IPS-18c (cell line): ENCODE data around the gene ILK.

ENCODE experiments used
- H3K4me3 ChIP-seq: 2 replicates; pipeline ENCODE4 v1.7.0; 2013; ENCODE audit warnings: low read depth, mild to moderate bottlenecking, low read length, moderate library complexity; ENCODE audit not compliant: insufficient read depth
- H3K9me3 ChIP-seq: one replicate; pipeline ENCODE4 v1.6.1; 2013; ENCODE audit warnings: mild to moderate bottlenecking, low read length, moderate library complexity; ENCODE audit not compliant: control insufficient read depth, insufficient read depth

ILK gene

DNA sequence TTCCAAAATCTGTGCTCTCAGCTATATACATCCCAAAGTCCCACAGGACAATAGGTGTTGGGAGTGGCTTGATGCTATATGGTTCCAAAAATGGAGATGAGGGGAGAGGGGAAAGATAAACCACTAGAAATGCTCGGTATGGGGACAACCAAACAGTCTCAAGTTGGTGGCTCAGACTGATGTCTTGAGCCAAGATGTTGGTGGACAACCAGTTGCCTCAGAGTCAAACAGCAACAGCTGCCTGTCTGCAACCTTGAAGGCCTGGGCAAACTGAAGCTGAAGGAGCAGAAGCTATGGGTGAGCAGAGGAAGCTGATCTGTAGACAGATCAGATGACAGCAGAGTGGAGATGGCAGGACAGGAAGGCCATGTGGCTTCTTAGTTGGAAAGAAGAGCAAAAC lies 4.1 kb upstream of the ILK start:
- Histone ChIP-seq H3K9me3 (no peaks in the 10 kb centered on the region), H3K4me3 (no peak overlapping the region)

DNA sequence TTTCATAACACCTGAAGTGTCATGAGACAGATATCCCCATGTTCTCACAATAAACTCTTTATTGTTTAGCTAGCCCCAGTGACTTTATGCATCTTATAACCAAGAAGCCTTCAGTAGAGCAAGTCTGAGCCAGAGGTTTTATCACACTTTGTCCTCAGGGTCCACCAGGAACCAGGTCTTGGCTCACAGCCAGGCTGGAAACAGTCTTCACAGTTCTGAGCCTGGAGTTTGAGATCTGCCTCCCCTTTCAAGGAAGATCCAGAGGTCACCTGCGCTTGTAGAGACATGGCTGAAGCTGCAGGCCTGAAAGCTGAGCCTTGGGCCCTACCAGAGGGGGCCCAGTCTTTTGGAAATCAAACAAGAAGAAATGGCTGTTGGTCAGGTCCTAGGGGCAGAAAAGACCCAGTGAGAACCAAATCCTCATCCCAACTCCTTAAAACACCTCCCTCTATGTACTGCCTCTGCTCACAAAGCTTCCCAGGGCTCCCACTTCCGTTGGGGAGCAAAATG lies 3.6 kb upstream of the ILK start:
- H3K4me3 ChIP-seq = no peak overlapping the region
- no peaks in the 10 kb centered on the region for H3K9me3 ChIP-seq

DNA sequence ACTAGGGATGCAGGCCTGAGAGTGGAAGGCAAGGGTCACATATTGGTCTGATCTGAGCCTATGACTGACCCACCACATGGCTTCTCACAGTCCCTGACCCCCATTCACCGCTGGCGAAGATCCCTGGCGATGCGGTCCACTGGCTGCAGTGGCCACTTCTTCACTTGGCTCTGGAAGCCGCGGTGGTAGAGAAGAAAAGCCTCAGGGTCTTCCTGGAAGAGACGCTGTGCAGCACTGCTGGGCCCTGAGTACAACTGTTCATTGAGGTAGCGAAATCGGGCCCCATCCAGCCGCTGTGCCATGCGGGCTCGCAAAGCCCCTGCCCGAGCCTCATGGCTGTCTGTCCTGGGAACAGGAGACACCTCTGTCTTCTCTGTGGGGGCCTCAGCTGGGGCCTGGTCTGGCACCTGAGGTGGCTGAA lies 2.5 kb upstream of the ILK start:
- Histone ChIP-seq H3K9me3 (no peaks in the 10 kb centered on the region), H3K4me3 (no peak overlapping the region)

DNA sequence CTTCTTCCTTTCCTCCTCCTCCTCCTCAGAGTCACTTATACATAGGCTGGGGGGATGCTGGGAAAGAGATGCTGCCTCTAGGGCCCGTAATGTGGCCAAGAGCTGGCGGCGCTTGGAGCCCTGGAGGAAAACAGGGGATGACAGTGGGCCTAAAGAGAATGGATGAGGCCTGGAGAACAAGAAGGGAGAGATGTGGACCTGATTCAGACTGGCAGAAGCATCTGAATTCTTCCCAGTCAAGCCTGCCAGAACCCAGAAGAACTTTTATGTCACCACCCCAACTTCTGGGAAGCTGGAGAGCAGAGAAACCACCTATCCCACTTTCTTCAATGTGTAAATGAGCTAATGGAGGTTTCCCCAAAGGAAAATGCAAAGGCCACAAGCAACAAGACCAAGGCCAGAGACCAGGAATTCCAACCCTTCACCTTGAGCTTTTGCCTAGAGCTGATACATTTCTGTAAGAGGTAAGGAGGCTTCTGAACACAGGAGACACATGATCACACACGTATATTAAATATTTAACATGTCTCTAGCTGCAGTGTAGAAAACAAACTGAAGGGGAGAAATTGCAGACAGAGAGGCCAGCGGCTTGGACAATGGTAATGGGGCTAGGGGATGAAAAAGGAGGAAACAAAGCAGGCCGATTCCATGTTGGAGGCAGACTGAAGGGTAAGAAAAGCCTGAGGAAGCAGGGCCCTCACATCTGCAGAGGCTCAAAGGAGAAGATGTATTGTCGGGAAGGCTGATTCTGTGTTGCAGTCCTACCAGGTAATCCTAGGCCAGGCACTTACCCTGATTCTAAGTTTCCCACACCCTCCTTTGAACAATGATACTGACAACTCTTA lies 1.3 kb upstream of the ILK start:
- peak overlapping the region; percentile 96 for H3K4me3 ChIP-seq

DNA sequence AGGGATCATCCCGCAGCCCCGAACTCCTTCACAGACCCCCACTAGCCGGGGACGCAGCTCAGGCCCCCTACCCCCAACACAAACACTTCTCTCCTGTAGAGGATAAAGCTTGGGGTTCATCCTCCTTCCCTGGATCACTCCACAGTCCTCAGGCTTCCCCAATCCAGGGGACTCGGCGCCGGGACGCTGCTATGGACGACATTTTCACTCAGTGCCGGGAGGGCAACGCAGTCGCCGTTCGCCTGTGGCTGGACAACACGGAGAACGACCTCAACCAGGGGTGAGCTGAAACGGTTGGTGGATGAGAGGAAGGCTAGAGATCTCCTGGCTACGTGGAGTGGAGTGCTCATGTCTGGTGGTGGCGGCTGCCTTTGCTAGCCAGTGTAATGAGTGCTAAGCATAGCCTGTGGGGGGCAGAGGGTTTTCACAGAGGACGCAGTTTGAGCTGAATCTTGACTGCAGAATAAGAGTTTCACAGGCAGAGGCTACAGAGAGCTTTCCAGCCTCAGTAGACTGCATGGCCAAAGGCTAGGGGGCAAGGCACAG lies 580 bp downstream of the ILK start:
- Histone ChIP-seq H3K9me3 (no peaks in the 10 kb centered on the region), H3K4me3 (peak overlapping the region; percentile 96)

More for the DNA sequence above, 1.3 kb upstream of the ILK start:
- no peaks in the 10 kb centered on the region for H3K9me3 ChIP-seq

DNA sequence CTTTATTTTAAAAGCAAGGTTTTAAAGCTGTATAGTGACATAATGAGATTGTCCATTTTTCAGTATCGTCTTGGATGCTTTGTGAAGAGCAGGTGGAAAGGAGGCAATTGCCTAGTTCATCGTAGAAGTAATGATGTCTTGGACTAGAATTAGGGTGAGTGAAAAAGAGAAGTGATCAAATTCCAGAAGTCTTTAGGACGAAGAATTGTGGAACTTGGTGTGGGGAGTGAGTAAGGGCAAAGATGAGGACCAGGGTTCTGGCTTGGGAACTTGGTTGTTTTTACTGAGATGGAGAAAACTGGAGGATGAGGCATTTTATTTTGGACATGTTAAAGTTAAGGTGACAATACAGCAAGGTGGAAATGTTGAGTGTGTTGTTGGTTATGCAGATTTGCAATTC lies 1.2 kb downstream of the ILK start:
- H3K4me3 ChIP-seq = peak overlapping the region; percentile 96

DNA sequence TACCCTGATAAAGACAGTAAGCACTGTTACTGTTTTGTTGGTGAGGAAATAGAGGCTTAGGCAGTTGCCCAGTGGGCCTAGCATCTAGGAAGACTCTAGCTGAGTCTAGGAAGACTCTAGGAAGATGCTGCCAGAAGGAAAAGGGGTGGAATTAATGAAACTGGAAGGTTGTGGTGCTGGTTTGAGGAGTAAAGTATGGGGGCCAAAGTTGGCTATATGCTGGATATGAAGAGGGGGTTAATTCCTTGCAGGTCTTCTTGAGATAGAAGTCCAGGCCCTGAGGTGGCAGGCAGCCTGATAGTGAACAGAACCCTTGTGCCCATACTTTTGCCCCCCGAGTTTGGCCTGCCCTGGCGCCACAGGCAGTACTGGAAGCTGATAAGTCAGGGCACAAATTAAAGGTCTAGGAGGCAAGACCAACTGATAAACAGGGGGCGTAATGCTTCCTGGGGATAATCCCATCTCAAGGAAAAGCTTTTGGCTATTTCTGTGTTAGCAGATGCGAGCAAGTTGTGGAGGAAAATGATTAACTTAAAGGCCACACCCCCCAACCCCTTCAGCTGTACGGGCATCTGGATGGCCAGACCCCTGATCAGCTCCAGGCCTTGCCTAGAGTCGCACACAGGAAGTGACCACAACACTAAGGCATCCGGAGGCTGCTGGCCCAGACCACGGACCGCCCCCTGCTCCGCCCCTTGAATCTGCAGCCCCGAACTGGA lies 3.1 kb downstream of the ILK start:
- H3K4me3 ChIP-seq = peak overlapping the region; percentile 16; the same call in 1 of the 2 replicates
- H3K9me3 ChIP-seq = no peaks in the 10 kb centered on the region

More for the DNA sequence above, 1.2 kb downstream of the ILK start:
- no peaks in the 10 kb centered on the region for H3K9me3 ChIP-seq

DNA sequence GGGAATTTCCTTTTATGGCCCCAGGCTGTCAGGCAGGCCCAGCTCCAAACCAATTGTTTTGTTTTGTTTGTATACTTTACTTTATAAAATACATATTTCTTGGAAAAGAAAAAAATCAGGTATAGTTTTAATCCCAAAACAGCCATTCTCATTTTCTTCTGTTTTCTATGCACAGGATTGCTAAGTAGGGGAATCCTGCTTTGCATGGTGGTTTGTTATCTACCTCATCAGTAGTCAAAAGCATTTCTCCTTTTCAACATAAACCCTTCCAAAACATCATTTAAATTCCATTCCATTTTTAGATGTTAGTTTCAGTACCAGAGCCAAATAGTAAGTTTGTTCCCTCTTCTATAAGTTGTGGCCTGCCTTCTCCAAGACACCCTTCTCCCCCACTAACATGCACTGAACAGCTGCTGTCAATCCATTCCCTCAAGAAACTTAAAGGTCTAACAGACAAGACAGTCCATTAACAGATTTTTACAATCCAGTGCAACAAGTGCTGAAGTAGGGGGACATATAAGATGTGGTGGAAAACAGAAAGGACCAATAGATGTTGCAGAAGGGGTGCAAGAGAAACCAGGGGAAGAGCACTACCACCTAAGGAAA lies 3.7 kb downstream of the ILK start:
- Histone ChIP-seq H3K4me3 (no peak overlapping the region), H3K9me3 (no peaks in the 10 kb centered on the region)

DNA sequence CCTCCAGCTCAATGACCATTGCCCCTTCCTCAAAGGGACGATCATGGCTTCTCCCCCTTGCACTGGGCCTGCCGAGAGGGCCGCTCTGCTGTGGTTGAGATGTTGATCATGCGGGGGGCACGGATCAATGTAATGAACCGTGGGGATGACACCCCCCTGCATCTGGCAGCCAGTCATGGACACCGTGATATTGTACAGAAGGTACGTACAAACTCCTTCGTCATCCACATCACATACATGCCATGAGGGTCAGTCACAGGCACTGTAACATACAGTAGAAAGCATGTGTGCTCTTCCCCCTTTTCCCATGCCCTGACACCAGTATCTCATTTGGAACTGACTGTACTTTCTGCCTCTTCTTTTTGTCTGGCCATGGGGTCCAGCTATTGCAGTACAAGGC lies 4.4 kb downstream of the ILK start:
- Histone ChIP-seq H3K4me3 (no peak overlapping the region), H3K9me3 (no peaks in the 10 kb centered on the region)

DNA sequence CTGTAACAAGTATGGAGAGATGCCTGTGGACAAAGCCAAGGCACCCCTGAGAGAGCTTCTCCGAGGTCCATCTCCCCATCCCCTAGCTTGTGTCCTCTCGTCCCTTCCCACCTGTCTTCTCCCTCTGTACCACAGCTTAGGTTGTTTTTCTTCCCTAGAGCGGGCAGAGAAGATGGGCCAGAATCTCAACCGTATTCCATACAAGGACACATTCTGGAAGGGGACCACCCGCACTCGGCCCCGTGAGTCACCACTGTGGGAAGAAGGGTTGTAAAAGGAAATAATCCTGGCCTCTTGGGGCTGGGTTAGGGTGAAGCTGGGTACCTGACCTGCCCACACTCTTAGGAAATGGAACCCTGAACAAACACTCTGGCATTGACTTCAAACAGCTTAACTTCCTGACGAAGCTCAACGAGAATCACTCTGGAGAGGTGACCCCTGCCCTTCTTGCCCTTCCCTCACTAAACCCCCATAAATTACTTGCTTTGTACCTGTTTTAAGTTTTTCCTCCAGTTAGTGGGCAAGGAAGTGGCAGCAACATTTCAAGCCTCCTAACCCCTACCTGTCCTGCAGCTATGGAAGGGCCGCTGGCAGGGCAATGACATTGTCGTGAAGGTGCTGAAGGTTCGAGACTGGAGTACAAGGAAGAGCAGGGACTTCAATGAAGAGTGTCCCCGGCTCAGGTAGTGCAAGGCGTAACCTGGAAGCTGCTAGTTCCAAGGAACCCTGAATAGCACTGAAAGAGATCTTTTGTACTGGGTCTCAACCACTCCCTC lies 5.3 kb downstream of the ILK start:
- no peak overlapping the region for H3K4me3 ChIP-seq
- H3K9me3 ChIP-seq = no peaks in the 10 kb centered on the region

DNA sequence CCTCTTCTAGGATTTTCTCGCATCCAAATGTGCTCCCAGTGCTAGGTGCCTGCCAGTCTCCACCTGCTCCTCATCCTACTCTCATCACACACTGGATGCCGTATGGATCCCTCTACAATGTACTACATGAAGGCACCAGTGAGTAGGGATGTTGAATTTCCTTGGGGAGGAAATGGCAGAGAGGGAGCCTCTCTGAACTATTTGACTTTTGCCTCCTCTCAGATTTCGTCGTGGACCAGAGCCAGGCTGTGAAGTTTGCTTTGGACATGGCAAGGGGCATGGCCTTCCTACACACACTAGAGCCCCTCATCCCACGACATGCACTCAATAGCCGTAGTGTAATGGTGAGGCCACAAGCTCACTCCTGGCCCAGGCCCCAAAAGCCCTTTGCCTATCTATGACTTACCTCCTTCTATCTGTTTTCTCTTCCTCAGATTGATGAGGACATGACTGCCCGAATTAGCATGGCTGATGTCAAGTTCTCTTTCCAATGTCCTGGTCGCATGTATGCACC lies 6.0 kb downstream of the ILK start:
- Histone ChIP-seq H3K9me3 (no peaks in the 10 kb centered on the region), H3K4me3 (no peak overlapping the region)

DNA sequence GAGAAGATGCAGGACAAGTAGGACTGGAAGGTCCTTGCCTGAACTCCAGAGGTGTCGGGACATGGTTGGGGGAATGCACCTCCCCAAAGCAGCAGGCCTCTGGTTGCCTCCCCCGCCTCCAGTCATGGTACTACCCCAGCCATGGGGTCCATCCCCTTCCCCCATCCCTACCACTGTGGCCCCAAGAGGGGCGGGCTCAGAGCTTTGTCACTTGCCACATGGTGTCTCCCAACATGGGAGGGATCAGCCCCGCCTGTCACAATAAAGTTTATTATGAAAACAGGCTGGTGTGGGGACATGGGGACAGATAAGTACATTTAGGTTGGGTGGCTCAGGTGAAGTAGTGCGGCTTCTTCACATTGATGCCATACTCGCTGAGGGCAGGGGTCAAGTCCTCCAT lies 7.0 kb downstream of the ILK start:
- Histone ChIP-seq H3K9me3 (no peaks in the 10 kb centered on the region), H3K4me3 (no peak overlapping the region)

DNA sequence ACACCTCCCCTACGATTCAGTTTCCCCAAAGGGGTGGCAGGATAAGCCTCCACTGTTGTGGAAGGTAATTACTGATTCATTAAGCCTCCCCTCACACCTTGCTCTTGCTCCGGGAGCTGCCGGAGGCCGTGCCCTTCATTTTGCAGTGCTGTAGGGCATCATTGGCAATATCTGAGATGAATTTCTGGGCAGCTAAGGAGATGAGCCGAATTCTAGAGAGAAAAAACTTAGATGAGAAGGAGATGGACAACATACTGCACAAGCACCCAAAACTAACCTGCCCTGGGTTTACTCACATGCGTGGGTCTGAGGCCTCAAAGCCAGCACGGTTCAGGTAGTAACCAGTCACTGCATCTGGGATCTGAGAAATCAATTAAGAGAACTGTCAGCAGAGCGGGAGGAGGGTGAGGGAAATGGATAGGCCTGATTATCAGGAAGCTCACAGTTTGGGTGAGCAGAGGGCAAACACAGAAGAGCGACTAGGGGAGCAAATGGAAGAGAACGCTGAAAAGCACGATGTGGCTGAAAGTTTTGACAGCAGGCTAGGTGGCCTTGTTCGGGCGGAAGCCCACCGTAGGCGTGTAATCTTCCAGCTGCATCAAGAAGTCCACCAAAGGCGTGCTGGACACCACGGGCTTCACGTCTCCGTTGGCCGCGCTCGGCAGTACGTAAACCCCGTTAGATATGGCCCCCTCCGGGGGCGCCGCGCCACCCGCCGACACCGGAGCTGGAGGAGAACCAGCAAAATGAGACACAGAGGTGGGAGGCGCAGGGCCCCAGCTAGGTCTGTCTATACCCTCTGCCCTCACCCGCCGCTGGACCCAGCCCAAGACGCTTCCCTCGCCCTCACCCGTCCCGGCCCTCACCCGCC lies 7.8 kb downstream of the ILK start:
- H3K9me3 ChIP-seq = no peaks in the 10 kb centered on the region
- H3K4me3 ChIP-seq = peak overlapping the region; percentile 90

DNA sequence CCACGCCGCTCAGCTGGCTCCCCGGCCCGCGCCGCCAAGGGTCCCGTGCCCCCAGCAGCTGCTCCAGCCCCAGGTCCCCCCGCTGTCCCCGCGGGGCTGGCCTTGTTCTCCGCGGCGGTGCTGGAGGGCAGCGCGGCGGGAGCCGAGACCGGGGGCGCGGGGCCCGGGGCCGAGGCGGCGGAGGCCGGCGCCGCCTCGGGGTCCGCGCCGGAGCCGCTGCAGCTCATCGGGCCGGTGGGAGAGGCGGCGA lies 8.3 kb downstream of the ILK start:
- Histone ChIP-seq H3K4me3 (peak overlapping the region; percentile 90), H3K9me3 (no peaks in the 10 kb centered on the region)

DNA sequence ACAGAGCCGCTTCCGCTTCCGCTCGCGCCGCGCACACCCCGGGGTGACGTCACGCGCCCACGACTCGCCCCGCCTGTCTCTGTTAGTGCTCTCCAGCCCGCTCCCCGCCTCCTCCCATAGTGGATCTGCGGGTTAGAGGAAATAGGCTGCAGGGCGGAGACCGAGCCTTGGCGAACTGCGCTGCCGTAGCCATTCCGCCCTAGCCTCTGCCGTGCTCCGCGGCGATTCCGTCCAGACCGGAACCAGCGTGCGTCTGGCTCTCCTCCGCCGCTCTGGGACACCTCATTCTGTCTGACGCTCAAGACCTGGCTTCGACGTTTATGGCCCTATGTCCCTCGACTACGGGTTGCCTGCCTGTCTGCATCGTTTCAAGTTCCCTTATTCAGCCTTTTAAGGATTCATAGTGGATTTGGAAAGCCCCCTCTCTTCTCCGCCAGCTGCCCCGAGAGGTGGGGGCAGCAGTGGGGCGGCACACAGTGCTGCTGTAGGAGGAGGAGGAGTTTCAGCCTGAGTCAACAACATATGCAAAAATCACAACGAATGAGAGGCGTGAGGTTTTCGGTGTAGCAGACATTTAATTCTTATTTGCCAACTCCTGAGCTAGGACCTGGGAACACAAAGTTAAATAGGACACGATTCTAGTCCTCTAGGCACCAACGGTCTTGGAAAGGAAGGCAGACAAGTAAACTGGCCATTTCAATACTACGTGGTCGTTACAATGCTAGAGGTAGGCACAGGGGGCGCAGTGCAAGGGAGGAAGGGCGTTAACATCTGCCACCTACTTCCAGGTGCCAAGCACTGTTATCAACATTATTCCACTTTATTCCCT lies 8.9 kb downstream of the ILK start, which contains the start of gene TAF10:
TSS of gene TAF10 (minus strand) at position 4 of the 829 bp plus-strand sequence. CDS start 27 bp downstream, outside the sequence.
- Histone ChIP-seq H3K9me3 (no peaks in the 10 kb centered on the region), H3K4me3 (peak within 1 kb of the TSS; percentile 90)
